ENCODE measurements around the gene NID2.

The NID2 gene

GRCh38 chr14:52023518-52023917 lies 45.3 kb downstream of the NID2 start:
- no peaks in the 10 kb centered on the region for H3K27me3 ChIP-seq
- no peak overlapping the region for H3K4me3 ChIP-seq
- no peak for DNase-seq
- H3K27ac ChIP-seq: no peak overlapping the region
- H3K4me1 ChIP-seq: peaks cover 0 to 32% (median 10%) of the 10 kb centered on the region in 4 donors
- H3K9me3 ChIP-seq: no peaks in the 10 kb centered on the region
- intact Hi-C loops (cut with DNase I; ENCODE audit: low total_unique reads): no loop called here
- H3K36me3 ChIP-seq: peaks cover 0 to 16% (median 12%) of the 10 kb centered on the region in 3 donors
- no peak for TF ChIP-seq CTCF (IDR thresholded peaks at IDR 0.05)

GRCh38 chr14:52021957-52022600 lies 46.8 kb downstream of the NID2 start:
- Histone ChIP-seq H3K4me1 (peaks cover 0 to 32% (median 10%) of the 10 kb centered on the region in 4 donors), H3K27ac (no peak overlapping the region), H3K4me3 (no peak overlapping the region), H3K9me3 (no peaks in the 10 kb centered on the region), H3K36me3 (peaks cover 0 to 18% (median 12%) of the 10 kb centered on the region in 3 donors), H3K27me3 (no peaks in the 10 kb centered on the region)
- no peak for TF ChIP-seq CTCF (IDR thresholded peaks at IDR 0.05)
- intact Hi-C loops (cut with DNase I; ENCODE audit: low total_unique reads): no loop called here
- no peak for DNase-seq

- intact Hi-C loops (cut with DNase I; ENCODE audit: low total_unique reads): no loop called here
- H3K27ac ChIP-seq: no peak overlapping the region
- H3K4me1 ChIP-seq: peaks cover 0 to 25% (median 9%) of the 10 kb centered on the region in 4 donors
- H3K36me3 ChIP-seq: peaks cover 0 to 18% (median 12%) of the 10 kb centered on the region in 3 donors
- no peaks in the 10 kb centered on the region for H3K27me3 ChIP-seq
- H3K9me3 ChIP-seq: no peaks in the 10 kb centered on the region
- TF ChIP-seq CTCF (IDR thresholded peaks at IDR 0.05): no peak
- no peak overlapping the region for H3K4me3 ChIP-seq
- no peak for DNase-seq
These were observed 47.8 kb downstream of the NID2 start for GRCh38 chr14:52020866-52021717.

GRCh38 chr14:52020161-52020714 lies 48.6 kb downstream of the NID2 start:
- TF ChIP-seq CTCF (IDR thresholded peaks at IDR 0.05): no peak
- intact Hi-C loops (cut with DNase I; ENCODE audit: low total_unique reads): no loop called here
- Histone ChIP-seq H3K4me1 (peaks cover 0 to 16% (median 5%) of the 10 kb centered on the region in 4 donors), H3K9me3 (no peaks in the 10 kb centered on the region), H3K27me3 (no peaks in the 10 kb centered on the region), H3K4me3 (no peak overlapping the region), H3K27ac (no peak overlapping the region), H3K36me3 (peaks cover 0 to 18% (median 12%) of the 10 kb centered on the region in 3 donors)
- no peak for DNase-seq

- peaks cover 0 to 18% (median 12%) of the 10 kb centered on the region in 3 donors for H3K36me3 ChIP-seq
- no peak for DNase-seq
- H3K27ac ChIP-seq: no peak overlapping the region
- no peak for TF ChIP-seq CTCF (IDR thresholded peaks at IDR 0.05)
- no peak overlapping the region for H3K4me3 ChIP-seq
- no peaks in the 10 kb centered on the region for H3K9me3 ChIP-seq
- peaks cover 0 to 4% (median 2%) of the 10 kb centered on the region in 4 donors for H3K4me1 ChIP-seq
- intact Hi-C loops (cut with DNase I; ENCODE audit: low total_unique reads): no loop called here
- H3K27me3 ChIP-seq: no peaks in the 10 kb centered on the region
These were observed 49.9 kb downstream of the NID2 start for GRCh38 chr14:52018970-52019369.

Measured in tibial artery (tissue), 4 donors.